Endometrium (tissue), 2 donors: ENCODE data around the gene LMAN1.

Experiments
- FAIRE-seq: peaks from 2 replicates; lab custom pipeline; 2012; peaks lifted over from hg19 to GRCh38; lab: Jason Lieb, UNC
- donor health status: control.
- donor health status: control.

Gene LMAN1

GRCh38 chr18:59303006-59303405 lies 56.1 kb downstream of the LMAN1 start:
- no peak for FAIRE-seq

- no peak for FAIRE-seq
Measured at GRCh38 chr18:59301929-59302328, 57.1 kb downstream of the LMAN1 start.

- no peak for FAIRE-seq
Measured at GRCh38 chr18:59300676-59301285, 58.3 kb downstream of the LMAN1 start.

- no peak for FAIRE-seq
Measured at GRCh38 chr18:59298871-59299270, 60.2 kb downstream of the LMAN1 start.

GRCh38 chr18:59293317-59293716 lies 65.7 kb downstream of the LMAN1 start:
- no peak for FAIRE-seq

GRCh38 chr18:59286341-59286740 lies 72.7 kb downstream of the LMAN1 start:
- FAIRE-seq, result no peak

GRCh38 chr18:59282341-59282740 lies 76.7 kb downstream of the LMAN1 start:
- FAIRE-seq, result no peak

GRCh38 chr18:59279722-59280121 lies 79.3 kb downstream of the LMAN1 start:
- no peak for FAIRE-seq

GRCh38 chr18:59279193-59279592 lies 79.9 kb downstream of the LMAN1 start:
- FAIRE-seq, result no peak

- FAIRE-seq, result no peak
Measured at GRCh38 chr18:59278793-59279192, 80.3 kb downstream of the LMAN1 start.
